Activated CD4-positive, alpha-beta T cell treated with anti-CD3 and anti-CD28 coated beads for 4 hours (primary cell): Measurements from ENCODE around the gene SRXN1.

Experiments used
- DNase-seq, 2 donors: peaks; one replicate each; pipeline ENCODE4 v3.0.0-alpha.2; 2020

Gene SRXN1

DNA sequence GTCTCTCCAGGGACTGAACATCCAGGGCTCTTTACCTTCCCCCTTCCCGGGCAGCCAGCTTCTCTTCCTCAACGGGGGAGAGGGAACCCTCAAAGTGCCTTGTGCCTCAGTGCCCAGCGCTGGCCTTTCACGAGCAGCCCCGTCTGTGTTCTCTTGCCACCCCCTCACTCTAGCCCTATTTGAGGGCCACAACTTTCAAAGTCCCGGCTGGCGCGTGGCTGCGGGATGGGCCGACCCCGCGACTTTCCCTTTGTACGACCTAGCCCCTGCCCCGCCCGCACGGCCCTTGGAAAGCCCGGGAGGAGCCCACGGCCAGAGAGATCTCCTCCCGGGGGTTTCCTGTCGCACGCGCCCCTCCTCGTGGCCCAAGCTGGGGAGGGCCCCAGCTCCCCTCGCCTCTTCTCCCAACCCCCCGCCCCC lies 22.0 kb upstream of the SRXN1 start:
- DNase-seq = no peak

- DNase-seq = no peak
Measured at GRCh38 chr20:673603-674001, 20.6 kb upstream of the SRXN1 start.

- DNase-seq = no peak
Measured at GRCh38 chr20:672963-673602, 20.1 kb upstream of the SRXN1 start.

GRCh38 chr20:671252-672030 lies 18.4 kb upstream of the SRXN1 start:
- DNase-seq = no peak

GRCh38 chr20:669573-669972 lies 16.6 kb upstream of the SRXN1 start:
- no peak for DNase-seq

DNA sequence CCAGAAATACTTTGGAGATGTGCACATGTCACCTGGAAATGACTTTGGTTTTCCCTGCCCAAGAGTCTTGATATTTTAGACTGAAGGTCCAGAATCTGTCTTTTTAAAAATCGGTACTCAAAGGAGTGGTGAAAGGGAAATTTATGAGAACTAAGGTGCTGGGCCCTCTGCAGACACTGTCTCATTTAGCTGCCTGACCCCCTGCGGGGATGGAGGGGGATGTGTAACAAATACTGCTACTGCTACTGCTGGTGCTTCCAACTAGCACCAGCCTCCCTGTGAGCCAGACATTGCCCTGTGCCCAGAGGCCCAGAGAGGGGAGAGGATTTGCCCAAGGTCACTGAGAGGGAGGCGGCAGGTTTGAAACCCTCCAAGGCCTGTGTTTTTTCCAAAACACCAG lies 15.6 kb upstream of the SRXN1 start:
- DNase-seq = no peak

DNA sequence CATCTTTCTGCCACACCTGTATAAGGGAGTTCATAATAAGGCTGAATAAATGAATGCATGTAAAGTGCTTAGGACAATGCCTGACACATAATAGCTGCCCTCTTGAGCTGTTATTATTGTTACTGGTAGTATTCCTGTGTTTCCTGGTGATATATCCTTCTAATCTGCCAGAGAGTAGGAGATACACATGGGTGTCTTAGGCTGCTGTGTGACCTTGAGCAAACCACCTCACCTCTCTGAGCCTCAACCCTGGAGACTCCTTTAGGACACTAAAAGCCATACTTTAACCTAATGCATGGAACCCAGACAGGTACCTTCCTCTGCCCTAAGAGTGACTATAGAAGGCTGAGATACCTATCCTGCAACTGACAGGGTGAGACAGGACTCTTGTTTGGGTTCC lies 15.1 kb upstream of the SRXN1 start:
- no peak for DNase-seq

- peak; percentile 55 to 58 for DNase-seq
Measured at GRCh38 chr20:667351-668034, 14.5 kb upstream of the SRXN1 start.

DNA sequence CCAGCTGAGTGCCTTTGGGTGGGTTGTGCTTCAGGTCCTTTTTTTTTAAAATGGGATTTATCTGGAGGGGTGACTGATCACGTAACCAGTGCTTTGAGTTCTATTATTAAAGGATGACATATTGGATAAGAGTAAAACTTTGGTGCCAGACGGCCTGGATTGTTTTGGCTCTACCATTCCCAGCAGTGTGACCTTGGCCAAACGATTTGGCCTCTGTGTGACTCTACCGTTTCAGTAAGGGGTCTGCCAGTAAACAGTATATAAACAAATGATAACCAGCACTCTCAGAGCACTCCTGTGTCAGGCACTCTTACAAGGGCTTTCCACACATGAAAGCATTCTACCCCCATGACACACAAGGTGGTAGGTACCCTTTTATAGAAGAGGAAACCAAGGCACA lies 13.9 kb upstream of the SRXN1 start:
- DNase-seq = no peak

- DNase-seq = no peak
Measured at GRCh38 chr20:665276-665675, 12.3 kb upstream of the SRXN1 start.

- no peak for DNase-seq
Measured at GRCh38 chr20:664576-664975, 11.6 kb upstream of the SRXN1 start.

- DNase-seq = no peak
Measured at GRCh38 chr20:664151-664550, 11.2 kb upstream of the SRXN1 start.

DNA sequence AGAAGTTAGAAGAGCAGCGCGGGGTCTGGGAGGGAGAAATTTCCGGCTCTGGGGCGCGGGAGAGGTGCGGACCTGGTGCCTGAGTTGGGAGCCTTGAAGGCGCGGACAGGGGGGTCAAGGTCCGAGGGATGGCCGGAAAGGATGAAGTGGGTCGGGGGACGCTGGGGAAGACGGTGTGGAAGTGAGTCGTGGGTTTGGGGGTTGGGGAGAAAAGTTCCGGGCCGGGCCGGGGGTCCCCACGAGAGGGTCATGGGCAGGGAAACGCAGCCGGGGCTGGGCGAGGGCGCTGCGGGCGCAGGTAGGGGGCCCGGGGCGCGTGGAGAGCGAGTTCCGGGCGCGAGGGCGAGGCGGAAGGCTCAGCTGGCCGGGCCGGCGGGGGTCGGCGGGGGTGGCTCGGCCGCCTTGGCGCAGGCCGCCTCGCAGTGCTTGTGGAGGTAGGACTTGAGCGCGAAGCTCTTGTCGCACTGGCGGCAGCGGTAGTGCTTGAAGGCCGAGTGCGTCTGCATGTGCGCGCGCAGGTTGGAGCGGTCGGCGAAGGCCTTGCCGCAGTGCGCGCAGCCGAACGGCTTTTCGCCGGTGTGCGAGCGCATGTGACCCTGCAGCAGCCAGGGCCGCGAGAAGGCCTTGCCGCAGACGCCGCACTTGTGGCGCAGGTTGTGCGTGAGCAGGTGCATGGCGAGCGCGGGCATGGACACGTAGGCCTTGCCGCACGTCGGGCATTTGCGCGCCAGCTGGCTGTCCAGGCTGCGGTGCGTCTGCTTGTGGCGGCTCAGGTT lies 10.5 kb upstream of the SRXN1 start:
- no peak for DNase-seq

DNA sequence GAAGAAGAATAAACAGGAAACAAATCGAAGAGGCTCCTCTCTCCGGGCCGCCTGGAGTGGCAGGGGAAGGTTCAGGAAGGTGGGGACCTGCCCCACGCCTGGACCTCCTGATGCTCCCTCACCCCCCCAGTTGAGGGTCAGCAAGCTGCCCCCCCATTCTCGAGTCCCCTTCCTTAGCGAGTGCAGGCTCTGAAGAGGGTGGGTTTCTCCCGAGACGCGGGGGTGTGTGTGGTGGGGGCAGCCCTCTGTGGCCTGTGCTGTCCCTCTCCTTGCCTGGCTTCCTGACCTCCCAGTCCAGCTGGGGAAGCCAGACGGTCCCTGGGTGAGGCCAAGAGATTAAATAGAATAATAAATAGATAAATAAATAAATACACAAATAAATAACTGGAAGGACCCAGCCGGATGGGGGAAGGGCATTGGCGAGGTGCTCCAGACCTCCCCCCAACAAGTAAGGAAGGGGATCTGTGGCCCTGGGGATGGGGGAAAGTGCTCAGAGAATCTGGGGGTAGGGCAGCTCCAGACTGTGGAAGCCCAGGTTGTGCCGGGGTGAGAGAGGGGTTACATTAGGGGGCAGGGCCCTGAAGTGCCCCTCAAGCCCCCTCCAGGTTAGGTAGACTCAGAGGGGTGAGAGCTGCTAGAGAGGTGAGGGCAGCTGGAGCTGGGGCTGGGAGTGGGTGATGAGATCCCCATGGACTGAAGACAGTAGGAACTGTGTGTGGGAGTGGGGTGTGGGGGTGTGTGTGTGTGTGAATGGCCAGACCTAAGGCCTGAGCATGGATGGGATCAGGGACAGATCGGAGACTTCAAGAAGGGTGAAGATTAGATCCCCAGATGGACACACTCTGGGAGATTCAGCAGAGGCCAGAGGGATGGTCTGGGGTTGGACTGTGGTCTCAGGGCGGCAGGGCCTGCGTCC lies 9.5 kb upstream of the SRXN1 start:
- DNase-seq = no peak

DNA sequence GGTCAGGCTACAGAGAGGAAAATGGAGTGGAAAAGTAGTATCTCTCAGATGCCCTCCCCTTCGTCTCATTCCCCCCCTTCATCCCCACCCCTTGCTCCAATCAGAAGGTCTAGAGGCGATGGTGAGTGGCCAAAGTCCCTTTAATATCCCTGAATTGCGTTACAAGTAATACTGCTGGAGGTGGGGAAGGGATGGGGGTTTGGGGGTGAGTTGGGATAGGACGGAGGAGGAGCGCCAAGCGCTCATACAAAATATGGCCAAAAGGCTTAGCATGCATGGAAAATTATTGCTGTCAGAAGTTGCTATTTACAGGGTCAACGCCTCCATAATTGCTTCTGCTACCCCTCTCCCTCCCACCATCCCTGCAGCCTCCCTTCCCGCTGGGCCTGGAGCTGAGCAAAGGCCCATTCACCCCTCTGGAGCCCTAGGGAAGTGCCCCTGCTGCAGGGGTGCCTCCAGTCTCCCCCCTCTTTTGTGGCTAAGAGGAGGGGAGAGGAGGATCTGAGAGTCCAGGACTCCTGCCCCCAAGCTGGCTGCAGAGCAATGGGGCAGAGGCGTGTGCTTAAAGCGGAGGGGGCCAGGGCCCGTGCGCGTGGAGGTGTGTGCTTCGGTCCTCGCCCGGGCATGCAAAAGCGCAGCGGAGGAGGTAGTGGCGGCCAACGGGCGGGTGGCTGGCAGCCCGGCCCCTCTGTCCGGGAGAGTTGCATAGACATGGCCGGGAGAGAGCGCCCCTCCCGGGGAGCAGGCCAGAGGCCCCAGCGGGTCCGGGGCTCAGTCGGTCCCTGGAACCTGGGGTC lies 8.7 kb upstream of the SRXN1 start:
- no peak for DNase-seq

DNA sequence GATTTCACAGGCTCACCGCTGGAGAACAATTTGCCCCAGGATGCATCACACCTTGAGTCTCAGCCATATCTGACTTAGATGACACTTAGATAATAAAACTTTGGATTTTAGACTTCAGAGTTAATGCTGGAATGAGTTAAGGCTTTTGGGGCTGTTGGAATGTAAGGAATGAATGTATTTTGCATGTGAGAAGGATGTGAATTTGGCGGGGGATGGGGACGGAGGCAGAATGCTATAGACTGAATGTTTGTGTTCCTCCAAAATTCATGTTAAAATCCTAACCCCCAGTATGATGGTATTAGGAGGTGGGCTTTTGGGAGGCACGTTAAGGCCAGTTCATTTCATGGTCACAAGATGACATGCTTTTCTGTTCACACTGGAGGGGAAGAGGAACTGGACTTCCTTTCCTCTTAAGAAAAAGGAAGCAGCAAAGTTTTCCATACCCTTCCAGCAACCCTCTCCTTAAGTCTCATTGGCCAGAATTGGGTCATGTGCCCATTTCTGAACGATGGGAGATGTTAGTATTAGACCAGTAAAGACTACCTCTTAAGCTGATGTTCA lies 5.8 kb upstream of the SRXN1 start:
- DNase-seq = no peak

DNA sequence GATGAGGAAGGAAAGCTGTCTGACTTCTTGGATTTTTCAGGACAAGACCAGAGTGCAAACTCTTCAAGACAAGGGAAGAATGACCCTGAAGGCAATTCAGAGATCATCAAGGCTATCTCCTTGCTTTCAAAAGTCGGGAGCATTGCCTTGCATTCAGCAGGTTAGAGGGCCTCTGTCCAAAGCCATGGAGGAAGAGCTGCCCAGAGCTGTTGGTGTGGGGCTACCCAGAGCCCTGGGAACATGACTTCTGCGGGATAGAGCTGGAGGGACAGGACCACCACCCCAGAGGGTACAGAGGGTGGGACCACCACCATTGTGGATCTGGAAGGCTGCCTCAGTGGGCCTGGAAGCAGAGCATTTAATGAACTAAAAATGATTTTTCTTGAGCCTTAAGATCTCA lies 5.2 kb upstream of the SRXN1 start:
- DNase-seq = no peak

GRCh38 chr20:655726-656624 lies 3.0 kb upstream of the SRXN1 start:
- DNase-seq = no peak

GRCh38 chr20:654417-654750 lies 1.4 kb upstream of the SRXN1 start:
- DNase-seq = no peak
